Stimulated activated CD4-positive, alpha-beta T cell treated with anti-CD3 and anti-CD28 coated beads, TNF-alpha, amount 100 ng/mL, for 48 hours (primary cell): ENCODE data around the gene ZNF792.
A peak's percentile ranks its signal among the peaks of the same experiment; 100 is the strongest.
"Not testable (repeated sequence)": the region's sequence is repeated elsewhere in the genome, so short reads cannot be mapped to it uniquely, and the experiment has no call there.

Source experiments
- DNase-seq, 3 donors: peaks; one replicate each; pipeline ENCODE4 v3.0.0-alpha.2; 2020; ENCODE audit warnings: low read depth in 3 of 3

ZNF792 gene

GRCh38 chr19:34998777-34999497 is 34.9 kb upstream of the ZNF792 start:
- no peak for DNase-seq

GRCh38 chr19:34998224-34998623 is 34.2 kb upstream of the ZNF792 start:
- not testable (repeated sequence) for DNase-seq

- no peak for DNase-seq
Measured at GRCh38 chr19:34997071-34997617, 33.1 kb upstream of the ZNF792 start.

- DNase-seq: no peak
Measured at GRCh38 chr19:34995551-34995950, 31.5 kb upstream of the ZNF792 start.

- DNase-seq: no peak
Measured at GRCh38 chr19:34994643-34995541, 30.9 kb upstream of the ZNF792 start.

GRCh38 chr19:34994286-34994642 is 30.2 kb upstream of the ZNF792 start:
- no peak for DNase-seq

- DNase-seq: not testable (repeated sequence)
Measured at GRCh38 chr19:34992582-34992981, 28.6 kb upstream of the ZNF792 start.

GRCh38 chr19:34991542-34992333 is 27.7 kb upstream of the ZNF792 start:
- no peak for DNase-seq

GRCh38 chr19:34990578-34991192 is 26.7 kb upstream of the ZNF792 start:
- peak; percentile 55 to 60 (median 57) for DNase-seq

- no peak for DNase-seq
Measured at GRCh38 chr19:34989298-34989697, 25.3 kb upstream of the ZNF792 start.

GRCh38 chr19:34988119-34988518 is 24.1 kb upstream of the ZNF792 start:
- no peak for DNase-seq

- no peak for DNase-seq
Measured at GRCh38 chr19:34985249-34986022, 21.4 kb upstream of the ZNF792 start.

- DNase-seq: no peak
Measured at GRCh38 chr19:34984287-34984686, 20.3 kb upstream of the ZNF792 start.

GRCh38 chr19:34983786-34984185 is 19.8 kb upstream of the ZNF792 start:
- no peak for DNase-seq

- no peak for DNase-seq
Measured at GRCh38 chr19:34982275-34982674, 18.2 kb upstream of the ZNF792 start.

- no peak for DNase-seq
Measured at GRCh38 chr19:34979819-34980640, 16.0 kb upstream of the ZNF792 start.

GRCh38 chr19:34976611-34977010 is 12.6 kb upstream of the ZNF792 start:
- DNase-seq: no peak

- DNase-seq: no peak
Measured at GRCh38 chr19:34975056-34975455, 11.0 kb upstream of the ZNF792 start.

- no peak for DNase-seq
Measured at GRCh38 chr19:34974646-34975045, 10.6 kb upstream of the ZNF792 start.
